Daoy (cell line): Measurements from ENCODE around the gene NDUFB10. TPM values are rescaled to one million over a fixed set of nuclear protein-coding genes. Genes with fewer than 3 reads are reported as not detected.
"Not testable (repeated sequence)": the region's sequence is repeated elsewhere in the genome, so short reads cannot be mapped to it uniquely, and the experiment has no call there.

Experiments
- DNase-seq: peaks from one replicate; pipeline ENCODE4 v3.0.0-alpha.2; 2015; ENCODE audit warnings: low read depth
- total RNA-seq: library from RNA; depleted of rRNA; stranded (reverse); fragments of >200 nt; shearing (Covaris generic); gene quantifications from 2 replicates; pipeline ENCODE4 v1.2.3, GENCODE V29; 2014

NDUFB10 gene
- total RNA-seq, 1 experiment from 2014 or later = 156 TPM

- DNase-seq = no peak
Measured at GRCh38 chr16:1946495-1947368, 12.6 kb upstream of the NDUFB10 start.

- DNase-seq = no peak
Measured at GRCh38 chr16:1947369-1947670, 12.0 kb upstream of the NDUFB10 start.

- no peak for DNase-seq
Measured at GRCh38 chr16:1949507-1949906, 9.8 kb upstream of the NDUFB10 start.

GRCh38 chr16:1950047-1950446 is 9.3 kb upstream of the NDUFB10 start:
- DNase-seq = no peak

- DNase-seq = no peak
Measured at GRCh38 chr16:1950559-1950958, 8.8 kb upstream of the NDUFB10 start.

GRCh38 chr16:1953734-1954133 is 5.6 kb upstream of the NDUFB10 start:
- no peak for DNase-seq

- DNase-seq = not testable (repeated sequence)
Measured at GRCh38 chr16:1957434-1958142, 1.8 kb upstream of the NDUFB10 start.

- DNase-seq = not testable (repeated sequence)
Measured at GRCh38 chr16:1958143-1958491, 1.2 kb upstream of the NDUFB10 start.

- DNase-seq = no peak
Measured at GRCh38 chr16:1958715-1959268, 546 bp upstream of the NDUFB10 start.

- DNase-seq = peak; percentile 57
Measured at GRCh38 chr16:1960665-1961630, 1.6 kb downstream of the NDUFB10 start.

GRCh38 chr16:1961651-1962067 is 2.3 kb downstream of the NDUFB10 start:
- DNase-seq = no peak

GRCh38 chr16:1962161-1963153 is 3.1 kb downstream of the NDUFB10 start:
- DNase-seq = not testable (repeated sequence)

- DNase-seq = no peak
Measured at GRCh38 chr16:1963806-1964505, 4.6 kb downstream of the NDUFB10 start.

- DNase-seq = peak; percentile 97
Measured at GRCh38 chr16:1964506-1965395, 5.4 kb downstream of the NDUFB10 start, which contains the start of gene RPS2. RPS2 (minus strand) TSS chr16:1964826; CDS start chr16:1964625, 201 bp downstream.

- DNase-seq = no peak
Measured at GRCh38 chr16:1965396-1966001, 6.2 kb downstream of the NDUFB10 start.

GRCh38 chr16:1966460-1966859 is 7.1 kb downstream of the NDUFB10 start, which contains the start of gene RNF151:
RNF151 (plus strand) TSS chr16:1966856; CDS start chr16:1966882, 26 bp downstream.
- DNase-seq = no peak

GRCh38 chr16:1968146-1968953 is 9.0 kb downstream of the NDUFB10 start:
- DNase-seq = no peak
